ENCODE results near the gene LRRC36. TPM values are rescaled to one million over a fixed set of nuclear protein-coding genes. Genes with fewer than 3 reads are reported as not detected.

LRRC36 gene
- total RNA-seq, 2 experiments from 2014 or later, result 0.81 to 0.90 TPM

DNA sequence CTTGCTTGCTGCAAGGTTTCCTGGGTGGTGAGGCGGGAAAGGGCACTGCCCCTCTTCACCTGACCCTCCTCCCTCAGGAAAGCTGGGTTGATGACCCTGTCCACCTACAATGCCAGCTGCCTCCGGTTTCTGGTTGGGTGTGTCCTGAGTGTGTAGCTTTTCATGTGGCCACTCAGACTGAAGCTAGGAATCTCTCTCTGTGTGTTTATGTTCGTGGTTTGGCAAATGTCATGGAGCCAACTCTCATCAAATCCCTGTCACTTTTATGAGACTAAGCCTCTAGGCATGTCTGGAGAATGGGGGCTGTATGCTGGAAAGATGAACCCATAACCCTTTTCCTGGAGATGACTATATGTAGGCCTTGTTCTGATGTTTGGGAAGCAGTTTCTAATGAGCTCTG is 30.2 kb upstream of the LRRC36 start:
- H3K27ac Mint-ChIP-seq, result no peak overlapping the region
- POLR2A ChIA-PET, result interaction anchor here (1.4 to 1.8 kb wide), 2 partner anchors 8 to 15 kb away, joined by 4 to 8 read pairs; no protein-coding TSS in a partner anchor
- no peak for ATAC-seq
- no peaks in the 10 kb centered on the region for H3K27me3 Mint-ChIP-seq
- no peaks in the 10 kb centered on the region for H3K36me3 Mint-ChIP-seq (ENCODE audit: low read depth)
- H3K9me3 Mint-ChIP-seq, result no peaks in the 10 kb centered on the region
- no peak for DNase-seq
- TF ChIP-seq, protein P1, sequence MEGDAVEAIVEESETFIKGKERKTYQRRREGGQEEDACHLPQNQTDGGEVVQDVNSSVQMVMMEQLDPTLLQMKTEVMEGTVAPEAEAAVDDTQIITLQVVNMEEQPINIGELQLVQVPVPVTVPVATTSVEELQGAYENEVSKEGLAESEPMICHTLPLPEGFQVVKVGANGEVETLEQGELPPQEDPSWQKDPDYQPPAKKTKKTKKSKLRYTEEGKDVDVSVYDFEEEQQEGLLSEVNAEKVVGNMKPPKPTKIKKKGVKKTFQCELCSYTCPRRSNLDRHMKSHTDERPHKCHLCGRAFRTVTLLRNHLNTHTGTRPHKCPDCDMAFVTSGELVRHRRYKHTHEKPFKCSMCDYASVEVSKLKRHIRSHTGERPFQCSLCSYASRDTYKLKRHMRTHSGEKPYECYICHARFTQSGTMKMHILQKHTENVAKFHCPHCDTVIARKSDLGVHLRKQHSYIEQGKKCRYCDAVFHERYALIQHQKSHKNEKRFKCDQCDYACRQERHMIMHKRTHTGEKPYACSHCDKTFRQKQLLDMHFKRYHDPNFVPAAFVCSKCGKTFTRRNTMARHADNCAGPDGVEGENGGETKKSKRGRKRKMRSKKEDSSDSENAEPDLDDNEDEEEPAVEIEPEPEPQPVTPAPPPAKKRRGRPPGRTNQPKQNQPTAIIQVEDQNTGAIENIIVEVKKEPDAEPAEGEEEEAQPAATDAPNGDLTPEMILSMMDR (IDR thresholded peaks at IDR 0.05), result no peak
- H3K4me3 Mint-ChIP-seq, result no peak overlapping the region
- no peaks in the 10 kb centered on the region for H3K4me1 Mint-ChIP-seq (ENCODE audit: low read depth)
- CTCF ChIA-PET, result interaction anchor here (1.3 to 1.5 kb wide), 2 partner anchors 36 to 132 kb away, joined by 3 to 5 read pairs; no protein-coding TSS in a partner anchor
- intact Hi-C loops (cut with micrococcal nuclease), result no loop called here

DNA sequence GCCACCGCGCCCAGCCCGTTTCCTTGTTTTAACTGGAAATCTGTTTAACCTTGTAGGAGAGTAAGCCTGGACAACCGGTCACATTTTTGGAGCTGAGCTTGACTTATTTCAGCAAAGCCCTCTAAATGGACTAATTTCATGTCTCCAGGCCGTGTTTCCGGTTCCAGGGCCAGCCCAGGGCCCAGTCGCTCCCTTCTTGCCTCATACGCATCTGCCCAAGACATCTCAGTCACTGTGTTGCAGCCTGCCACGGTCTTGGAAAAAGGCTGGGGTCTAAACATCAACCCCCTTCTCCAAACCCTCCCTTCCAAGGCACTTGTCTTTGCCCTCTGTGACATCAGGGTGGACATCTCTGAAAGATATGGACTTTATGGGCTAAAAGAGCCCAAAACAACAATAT is 28.3 kb upstream of the LRRC36 start:
- ATAC-seq, result no peak
- no peaks in the 10 kb centered on the region for H3K9me3 Mint-ChIP-seq
- POLR2A ChIA-PET, result interaction anchor here (0.6 to 1.2 kb wide), 2 partner anchors 17 to 52 kb away, joined by 3 to 4 read pairs; no protein-coding TSS in a partner anchor
- H3K36me3 Mint-ChIP-seq (ENCODE audit: low read depth), result no peaks in the 10 kb centered on the region
- no peaks in the 10 kb centered on the region for H3K4me1 Mint-ChIP-seq (ENCODE audit: low read depth)
- no peak overlapping the region for H3K4me3 Mint-ChIP-seq
- no peak overlapping the region for H3K27ac Mint-ChIP-seq
- TF ChIP-seq, protein P1 (IDR thresholded peaks at IDR 0.05), result no peak
- no peaks in the 10 kb centered on the region for H3K27me3 Mint-ChIP-seq
- intact Hi-C loops (cut with micrococcal nuclease), result no loop called here
- no peak for DNase-seq
- CTCF ChIA-PET, result no interaction called here

DNA sequence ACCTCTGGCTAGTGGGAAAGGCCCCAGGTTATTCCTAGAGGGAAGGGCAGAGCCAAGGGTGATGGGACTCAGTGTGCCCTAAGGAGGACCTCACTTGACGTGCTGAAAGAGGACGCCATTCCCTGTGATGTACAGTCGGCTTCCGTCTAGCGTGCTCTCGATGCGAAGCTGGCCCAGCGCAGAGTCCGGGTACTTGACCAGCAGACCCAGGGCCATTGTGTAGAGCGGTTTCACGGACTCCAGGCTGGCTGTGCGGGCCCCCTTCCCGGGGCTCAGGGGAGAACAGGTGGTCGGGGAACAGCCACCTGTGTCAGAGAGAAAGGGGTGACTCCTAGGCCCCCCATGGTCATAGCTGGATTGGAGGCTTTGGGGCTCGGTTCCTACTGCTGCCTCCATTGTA is 27.3 kb upstream of the LRRC36 start:
- Mint-ChIP-seq H3K36me3 (ENCODE audit: low read depth) (no peaks in the 10 kb centered on the region), H3K27ac (no peak overlapping the region), H3K4me3 (no peak overlapping the region), H3K4me1 (ENCODE audit: low read depth) (no peaks in the 10 kb centered on the region), H3K9me3 (no peaks in the 10 kb centered on the region), H3K27me3 (no peaks in the 10 kb centered on the region)
- no peak for ATAC-seq
- CTCF ChIA-PET, result no interaction called here
- intact Hi-C loops (cut with micrococcal nuclease), result no loop called here
- POLR2A ChIA-PET, result interaction anchor here (1.2 kb wide), 2 partner anchors 12 to 18 kb away, joined by 4 read pairs; no protein-coding TSS in a partner anchor
- no peak for DNase-seq
- TF ChIP-seq, protein P1 (IDR thresholded peaks at IDR 0.05), result no peak

DNA sequence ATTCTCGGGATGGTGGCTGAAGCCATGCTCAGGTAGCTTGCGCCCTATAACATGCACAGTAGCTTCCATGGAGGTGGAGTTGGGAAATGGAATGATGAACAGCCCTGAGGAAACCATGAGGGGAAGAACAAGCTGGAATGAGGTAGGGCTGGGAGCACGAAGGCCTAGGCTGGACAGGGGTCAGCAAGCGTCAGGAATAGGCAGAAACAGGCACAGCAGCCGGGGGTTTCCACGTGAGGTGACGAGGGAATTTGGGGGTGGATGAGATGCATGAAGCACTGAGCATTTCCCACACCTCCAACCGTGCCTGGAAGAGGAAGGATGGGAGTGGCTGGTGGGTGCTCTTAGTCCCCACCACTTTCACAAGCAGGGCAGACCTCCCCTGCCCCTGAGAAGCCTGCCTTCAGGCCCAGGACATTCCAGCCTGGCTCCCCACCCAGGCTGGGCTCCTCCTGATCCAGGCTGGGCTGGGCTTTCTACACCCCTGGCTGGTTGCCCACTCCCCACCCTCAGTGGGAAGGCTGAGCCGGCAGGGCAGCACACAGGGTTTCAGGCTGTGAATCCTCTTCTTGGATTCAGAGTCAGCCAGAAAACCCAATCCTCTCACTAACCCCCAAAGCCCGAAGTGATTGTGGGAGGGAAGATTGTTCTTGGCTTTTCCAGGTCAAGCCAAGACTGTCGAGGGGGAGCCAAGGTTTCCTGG is 25.4 kb upstream of the LRRC36 start:
- H3K4me1 Mint-ChIP-seq (ENCODE audit: low read depth), result no peaks in the 10 kb centered on the region
- no peaks in the 10 kb centered on the region for H3K27me3 Mint-ChIP-seq
- TF ChIP-seq, protein P1 (IDR thresholded peaks at IDR 0.05), result no peak
- ATAC-seq (no peak), DNase-seq (no peak)
- POLR2A ChIA-PET, result interaction anchor here (0.6 kb wide), 1 partner anchor 21 kb away, joined by 3 read pairs; no protein-coding TSS in a partner anchor
- CTCF ChIA-PET, result no interaction called here
- no peaks in the 10 kb centered on the region for H3K9me3 Mint-ChIP-seq
- H3K4me3 Mint-ChIP-seq, result no peak overlapping the region
- no peaks in the 10 kb centered on the region for H3K36me3 Mint-ChIP-seq (ENCODE audit: low read depth)
- intact Hi-C loops (cut with micrococcal nuclease), result no loop called here
- H3K27ac Mint-ChIP-seq, result no peak overlapping the region

DNA sequence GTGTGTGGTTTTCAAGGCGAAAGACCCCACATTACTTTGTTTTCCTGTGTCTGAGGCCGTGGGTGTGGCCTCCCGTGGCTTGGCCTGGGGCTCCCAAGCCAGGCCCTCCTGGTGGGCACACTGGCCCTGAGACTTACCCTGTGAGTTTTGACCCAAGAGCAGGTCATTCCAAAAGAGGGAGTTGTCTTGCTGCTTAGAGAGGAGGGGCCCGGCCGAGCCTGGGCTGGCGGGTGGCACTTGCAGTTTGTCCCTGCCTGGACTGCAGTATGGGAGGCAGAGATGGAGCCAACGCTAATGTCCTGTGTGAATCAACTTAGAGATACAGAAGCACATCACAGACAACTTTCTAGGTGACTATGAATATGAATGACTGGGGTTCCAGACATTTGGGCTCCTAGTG is 24.5 kb upstream of the LRRC36 start:
- Mint-ChIP-seq H3K27me3 (no peaks in the 10 kb centered on the region), H3K4me3 (no peak overlapping the region), H3K27ac (no peak overlapping the region), H3K36me3 (ENCODE audit: low read depth) (no peaks in the 10 kb centered on the region), H3K4me1 (ENCODE audit: low read depth) (no peaks in the 10 kb centered on the region), H3K9me3 (no peaks in the 10 kb centered on the region)
- CTCF ChIA-PET, result no interaction called here
- TF ChIP-seq, protein P1 (IDR thresholded peaks at IDR 0.05), result no peak
- DNase-seq (no peak), ATAC-seq (no peak)
- POLR2A ChIA-PET, result no interaction called here
- intact Hi-C loops (cut with micrococcal nuclease), result no loop called here

All from activated CD8-positive, alpha-beta T cell treated with anti-CD3 and anti-CD28 coated beads for 36 hours (primary cell).